Measurements from ENCODE around the gene PRDM15.

DNA sequence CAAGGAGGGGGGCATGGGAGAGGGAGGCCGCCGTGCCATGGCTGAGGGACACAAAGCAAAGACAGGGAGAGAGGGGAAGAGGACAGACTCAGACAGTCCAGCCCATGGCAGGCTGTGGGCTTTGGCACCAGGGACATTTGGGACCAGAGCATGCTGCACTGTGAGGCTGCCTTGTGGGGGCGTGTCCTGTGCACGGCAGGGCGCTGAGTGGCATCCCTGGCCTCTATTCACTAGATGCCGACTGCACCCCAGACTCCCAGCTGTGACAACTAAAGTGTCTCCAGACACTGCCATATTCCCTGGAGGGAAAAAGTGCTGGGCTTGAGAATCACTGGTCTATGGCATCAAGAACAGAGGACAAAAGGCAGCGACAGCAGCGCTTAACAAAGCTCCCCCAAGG is 18.6 kb upstream of the PRDM15 start:
- TF ChIP-seq, protein P1, sequence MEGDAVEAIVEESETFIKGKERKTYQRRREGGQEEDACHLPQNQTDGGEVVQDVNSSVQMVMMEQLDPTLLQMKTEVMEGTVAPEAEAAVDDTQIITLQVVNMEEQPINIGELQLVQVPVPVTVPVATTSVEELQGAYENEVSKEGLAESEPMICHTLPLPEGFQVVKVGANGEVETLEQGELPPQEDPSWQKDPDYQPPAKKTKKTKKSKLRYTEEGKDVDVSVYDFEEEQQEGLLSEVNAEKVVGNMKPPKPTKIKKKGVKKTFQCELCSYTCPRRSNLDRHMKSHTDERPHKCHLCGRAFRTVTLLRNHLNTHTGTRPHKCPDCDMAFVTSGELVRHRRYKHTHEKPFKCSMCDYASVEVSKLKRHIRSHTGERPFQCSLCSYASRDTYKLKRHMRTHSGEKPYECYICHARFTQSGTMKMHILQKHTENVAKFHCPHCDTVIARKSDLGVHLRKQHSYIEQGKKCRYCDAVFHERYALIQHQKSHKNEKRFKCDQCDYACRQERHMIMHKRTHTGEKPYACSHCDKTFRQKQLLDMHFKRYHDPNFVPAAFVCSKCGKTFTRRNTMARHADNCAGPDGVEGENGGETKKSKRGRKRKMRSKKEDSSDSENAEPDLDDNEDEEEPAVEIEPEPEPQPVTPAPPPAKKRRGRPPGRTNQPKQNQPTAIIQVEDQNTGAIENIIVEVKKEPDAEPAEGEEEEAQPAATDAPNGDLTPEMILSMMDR (IDR thresholded peaks at IDR 0.05; ENCODE audit: low read length) = no peak
- no peak for TF ChIP-seq EZH2 (optimal IDR thresholded peaks at IDR 0.05; ENCODE audit: low read depth, low read length)
